Muscle layer of duodenum (tissue), 2 donors: ENCODE results near the gene NOL11.
"Not testable (repeated sequence)": the region's sequence is repeated elsewhere in the genome, so short reads cannot be mapped to it uniquely, and the experiment has no call there.

Source experiments
- H3K27ac ChIP-seq: one replicate; pipeline ENCODE4 v1.7.0; 2013; ENCODE audit warnings: mild to moderate bottlenecking, low read length
- H3K27me3 ChIP-seq: one replicate; pipeline ENCODE4 v1.7.0; 2013; ENCODE audit warnings: low read depth, mild to moderate bottlenecking, control low read depth, low read length
- H3K36me3 ChIP-seq, 2 donors: one replicate each; pipeline ENCODE4 v1.7.0; 2013; ENCODE audit warnings: low read length in 2 of 2, control low read depth in 1 of 2, mild to moderate bottlenecking in 1 of 2; ENCODE audit not compliant: insufficient read depth in 2 of 2, control insufficient read depth in 1 of 2
- H3K4me1 ChIP-seq, 2 donors: one replicate each; pipeline ENCODE4 v1.7.0; 2013; ENCODE audit warnings: low read length in 2 of 2, mild to moderate bottlenecking in 2 of 2, control low read depth in 1 of 2, moderate library complexity in 1 of 2; ENCODE audit not compliant: insufficient read depth in 2 of 2, control insufficient read depth in 1 of 2
- H3K4me3 ChIP-seq, 2 donors: one replicate each; pipeline ENCODE4 v1.7.0; 2013; ENCODE audit warnings: low read length in 2 of 2, low read depth in 1 of 2, mild to moderate bottlenecking in 1 of 2
- H3K9me3 ChIP-seq, 2 donors: one replicate each; pipeline ENCODE4 v1.7.0; 2013; ENCODE audit warnings: low read length in 2 of 2, control low read depth in 1 of 2, mild to moderate bottlenecking in 1 of 2; ENCODE audit not compliant: control insufficient read depth in 1 of 2
- donor health status: healthy.

The NOL11 gene

GRCh38 chr17:67756766-67757165, 39.0 kb downstream of the NOL11 start:
- H3K4me1 ChIP-seq, H3K36me3 ChIP-seq, H3K27ac ChIP-seq, H3K4me3 ChIP-seq, H3K27me3 ChIP-seq, H3K9me3 ChIP-seq: not testable (repeated sequence)

- H3K27me3 ChIP-seq, result no peaks in the 10 kb centered on the region
- no peaks in the 10 kb centered on the region for H3K4me1 ChIP-seq
- no peaks in the 10 kb centered on the region for H3K36me3 ChIP-seq
- no peaks in the 10 kb centered on the region for H3K9me3 ChIP-seq
- no peak overlapping the region for H3K27ac ChIP-seq
- H3K4me3 ChIP-seq, result no peak overlapping the region
Observed at GRCh38 chr17:67759355-67760171, 41.8 kb downstream of the NOL11 start.

- Histone ChIP-seq H3K9me3 (no peaks in the 10 kb centered on the region), H3K27ac (no peak overlapping the region), H3K4me3 (no peak overlapping the region), H3K4me1 (no peaks in the 10 kb centered on the region), H3K36me3 (no peaks in the 10 kb centered on the region), H3K27me3 (no peaks in the 10 kb centered on the region)
Observed at GRCh38 chr17:67765623-67766022, 47.9 kb downstream of the NOL11 start.

- Histone ChIP-seq H3K4me1 (no peaks in the 10 kb centered on the region), H3K36me3 (no peaks in the 10 kb centered on the region), H3K27ac (no peak overlapping the region), H3K27me3 (no peaks in the 10 kb centered on the region), H3K4me3 (no peak overlapping the region), H3K9me3 (no peaks in the 10 kb centered on the region)
Observed at GRCh38 chr17:67769231-67769630, 51.5 kb downstream of the NOL11 start.

GRCh38 chr17:67770539-67770938, 52.8 kb downstream of the NOL11 start:
- no peaks in the 10 kb centered on the region for H3K4me1 ChIP-seq
- H3K36me3 ChIP-seq, result no peaks in the 10 kb centered on the region
- H3K27me3 ChIP-seq, result no peaks in the 10 kb centered on the region
- H3K4me3 ChIP-seq, result no peak overlapping the region
- no peak overlapping the region for H3K27ac ChIP-seq
- H3K9me3 ChIP-seq, result no peaks in the 10 kb centered on the region

GRCh38 chr17:67772679-67773078, 54.9 kb downstream of the NOL11 start:
- H3K4me1 ChIP-seq, result no peaks in the 10 kb centered on the region
- H3K27ac ChIP-seq, result no peak overlapping the region
- no peaks in the 10 kb centered on the region for H3K27me3 ChIP-seq
- no peaks in the 10 kb centered on the region for H3K36me3 ChIP-seq
- H3K9me3 ChIP-seq, result no peaks in the 10 kb centered on the region
- H3K4me3 ChIP-seq, result no peak overlapping the region

- H3K36me3 ChIP-seq, result no peaks in the 10 kb centered on the region
- H3K27ac ChIP-seq, result no peak overlapping the region
Observed at GRCh38 chr17:67773246-67773645, 55.5 kb downstream of the NOL11 start.

GRCh38 chr17:67779098-67779672, 61.4 kb downstream of the NOL11 start:
- Histone ChIP-seq H3K4me1 (no peaks in the 10 kb centered on the region), H3K9me3 (no peaks in the 10 kb centered on the region), H3K27me3 (no peaks in the 10 kb centered on the region), H3K36me3 (no peaks in the 10 kb centered on the region), H3K27ac (no peak overlapping the region), H3K4me3 (peak overlapping the region in 1 of 2 donors; percentile 16)

More at GRCh38 chr17:67773246-67773645, 55.5 kb downstream of the NOL11 start:
- Histone ChIP-seq H3K4me3 (no peak overlapping the region), H3K9me3 (no peaks in the 10 kb centered on the region), H3K27me3 (no peaks in the 10 kb centered on the region), H3K4me1 (no peaks in the 10 kb centered on the region)

GRCh38 chr17:67784364-67785121, 66.8 kb downstream of the NOL11 start:
- Histone ChIP-seq H3K36me3 (no peaks in the 10 kb centered on the region), H3K27ac (no peak overlapping the region)

GRCh38 chr17:67785122-67785477, 67.4 kb downstream of the NOL11 start:
- Histone ChIP-seq H3K9me3 (no peaks in the 10 kb centered on the region), H3K36me3 (no peaks in the 10 kb centered on the region), H3K27me3 (no peaks in the 10 kb centered on the region), H3K4me1 (no peaks in the 10 kb centered on the region), H3K27ac (no peak overlapping the region), H3K4me3 (no peak overlapping the region)

More at GRCh38 chr17:67784364-67785121, 66.8 kb downstream of the NOL11 start:
- H3K9me3 ChIP-seq, result no peaks in the 10 kb centered on the region
- no peaks in the 10 kb centered on the region for H3K4me1 ChIP-seq
- H3K4me3 ChIP-seq, result no peak overlapping the region
- H3K27me3 ChIP-seq, result no peaks in the 10 kb centered on the region

GRCh38 chr17:67785504-67785903, 67.8 kb downstream of the NOL11 start:
- no peaks in the 10 kb centered on the region for H3K27me3 ChIP-seq
- no peaks in the 10 kb centered on the region for H3K36me3 ChIP-seq
- H3K27ac ChIP-seq, result no peak overlapping the region
- H3K4me1 ChIP-seq, result no peaks in the 10 kb centered on the region
- no peaks in the 10 kb centered on the region for H3K9me3 ChIP-seq
- no peak overlapping the region for H3K4me3 ChIP-seq
